ENCODE measurements around the gene TRPV5.

GRCh38 chr7:142943706-142944268, 10.2 kb upstream of the TRPV5 start:
- TF ChIP-seq POLR2A (IDR thresholded peaks at IDR 0.05) = no peak
- TF ChIP-seq POLR2AphosphoS5 (IDR thresholded peaks at IDR 0.05) = no peak

All from transverse colon (tissue), 3 donors.